H7 (cell line): ENCODE results near the gene URI1. TPM values are rescaled to one million over a fixed set of nuclear protein-coding genes. Genes with fewer than 3 reads are reported as not detected.

Experiments used
- DNase-seq: peaks from one replicate; pipeline ENCODE4 v3.0.0; 2012
- H3K27me3 ChIP-seq: 2 replicates; pipeline ENCODE4 v1.6.0; 2011; ENCODE audit warnings: mild to moderate bottlenecking, low read length; ENCODE audit not compliant: control insufficient read depth, insufficient read depth
- H3K36me3 ChIP-seq: replicated peaks from 2 replicates; pipeline ENCODE4 v1.5.1; 2011; ENCODE audit warnings: low read length; ENCODE audit not compliant: control insufficient read depth, insufficient read depth
- H3K4me3 ChIP-seq: 2 replicates; pipeline ENCODE4 v1.5.1; 2011; ENCODE audit warnings: low read depth, mild to moderate bottlenecking, control low read depth, low read length, moderate library complexity; ENCODE audit not compliant: insufficient read depth
- total RNA-seq: library from RNA; depleted of rRNA; stranded (reverse); fragments of >200 nt; shearing (Covaris generic); gene quantifications from 2 replicates; pipeline ENCODE4 v1.2.3, GENCODE V29; 2014

Gene URI1
- total RNA-seq, 1 experiment from 2014 or later = 44.3 TPM

DNA sequence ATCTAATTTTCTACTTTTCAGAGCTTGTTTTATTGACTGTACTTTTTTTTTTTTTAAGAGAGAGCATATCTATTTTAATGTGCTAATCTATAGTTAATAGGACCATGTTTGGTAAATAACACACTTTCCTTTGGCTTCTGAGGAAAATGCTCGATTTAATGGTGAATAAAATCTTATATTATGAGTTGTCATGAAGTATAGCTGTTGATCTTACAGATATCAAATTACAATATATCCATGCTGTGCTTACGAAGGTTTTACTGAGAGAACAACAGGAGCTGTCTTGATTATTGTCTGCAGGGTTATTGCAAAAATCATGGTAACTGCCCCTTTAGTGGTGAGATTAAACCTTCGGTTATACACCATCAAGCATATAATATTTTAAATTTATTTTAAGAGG is 29.6 kb downstream of the URI1 start:
- Histone ChIP-seq H3K36me3 (no peaks in the 10 kb centered on the region), H3K27me3 (no peaks in the 10 kb centered on the region), H3K4me3 (no peak overlapping the region)
- no peak for DNase-seq

- no peaks in the 10 kb centered on the region for H3K36me3 ChIP-seq
- H3K4me3 ChIP-seq = no peak overlapping the region
- no peak for DNase-seq
- no peaks in the 10 kb centered on the region for H3K27me3 ChIP-seq
Measured at GRCh38 chr19:29974701-29975100, 32.7 kb downstream of the URI1 start.

DNA sequence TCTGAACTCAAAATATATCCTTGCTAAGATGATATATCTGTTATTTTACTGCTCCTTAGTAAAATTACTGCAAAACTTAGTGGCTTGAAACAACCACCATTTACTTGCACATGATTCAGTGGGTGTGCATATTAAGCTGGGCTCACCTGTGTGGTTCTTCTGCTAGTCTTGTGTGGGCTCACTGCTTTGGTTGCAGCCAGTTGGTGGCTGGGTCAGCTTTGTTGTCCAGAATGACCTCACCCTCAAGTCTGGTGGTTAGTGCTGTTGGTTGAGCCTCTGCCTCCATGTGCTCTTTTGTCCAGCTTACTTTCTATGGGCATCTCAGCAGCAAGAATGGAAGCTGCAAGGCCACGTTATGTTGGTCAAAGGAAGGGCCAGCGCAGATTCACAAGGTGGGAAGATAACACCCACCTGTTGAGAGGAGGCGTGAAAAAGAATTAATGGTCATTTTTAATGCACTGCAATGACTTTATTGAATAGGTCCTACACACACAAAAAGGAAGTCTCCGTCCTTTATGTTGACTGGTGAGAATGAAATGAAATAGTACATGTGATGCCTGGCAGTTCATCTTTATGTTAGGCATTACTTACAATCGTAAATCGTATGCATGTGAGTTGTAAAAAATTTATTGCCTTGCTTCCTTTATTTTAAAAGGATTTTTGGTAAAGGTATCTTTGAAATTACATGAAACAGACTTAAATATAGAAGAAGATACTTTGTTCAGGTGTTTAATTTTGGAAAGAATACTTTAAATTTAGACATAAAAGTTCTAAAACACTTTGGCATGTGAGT is 34.3 kb downstream of the URI1 start:
- Histone ChIP-seq H3K4me3 (no peak overlapping the region), H3K36me3 (no peaks in the 10 kb centered on the region), H3K27me3 (no peaks in the 10 kb centered on the region)
- no peak for DNase-seq

- Histone ChIP-seq H3K36me3 (no peaks in the 10 kb centered on the region), H3K27me3 (no peaks in the 10 kb centered on the region), H3K4me3 (no peak overlapping the region)
- no peak for DNase-seq
Measured at GRCh38 chr19:29978080-29978479, 36.0 kb downstream of the URI1 start.

DNA sequence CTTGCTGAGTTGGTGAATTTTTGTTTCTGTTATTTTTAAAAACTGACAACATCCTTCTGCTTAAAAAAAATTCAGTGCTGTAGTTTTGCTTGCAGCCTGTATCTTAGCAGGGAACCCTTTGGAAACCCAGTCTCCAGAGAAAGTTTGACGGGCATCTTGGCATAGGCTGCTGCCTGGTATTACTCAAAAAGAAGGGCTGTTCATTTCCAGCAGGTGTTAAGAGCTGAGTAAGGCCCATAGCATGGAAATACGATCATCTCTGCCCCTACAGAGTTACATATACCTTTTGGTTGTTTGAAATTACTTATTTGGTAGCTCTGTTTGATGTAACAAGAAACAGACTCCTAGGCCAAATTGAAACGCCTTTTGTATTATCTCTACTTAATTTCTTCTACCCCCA is 41.5 kb downstream of the URI1 start:
- Histone ChIP-seq H3K27me3 (no peaks in the 10 kb centered on the region), H3K36me3 (no peaks in the 10 kb centered on the region), H3K4me3 (no peak overlapping the region)
- DNase-seq = no peak

DNA sequence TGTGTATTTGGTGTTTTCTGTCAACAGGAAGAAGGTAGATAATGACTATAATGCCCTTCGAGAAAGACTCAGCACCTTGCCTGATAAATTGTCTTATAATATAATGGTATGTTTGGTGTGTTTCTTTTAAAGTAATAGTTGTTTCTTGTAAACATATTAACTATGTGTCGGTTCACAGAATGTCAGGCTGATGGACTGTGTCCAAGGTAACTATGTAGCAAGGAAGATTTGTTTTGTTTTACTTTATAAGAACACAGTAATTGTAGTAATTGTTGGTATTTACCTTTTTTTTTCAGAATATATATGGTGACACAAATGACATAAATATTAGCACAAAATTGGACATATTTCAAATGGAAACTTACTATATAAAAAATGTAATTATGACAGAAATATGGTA is 43.2 kb downstream of the URI1 start:
- Histone ChIP-seq H3K4me3 (no peak overlapping the region), H3K27me3 (no peaks in the 10 kb centered on the region), H3K36me3 (no peaks in the 10 kb centered on the region)
- no peak for DNase-seq

- Histone ChIP-seq H3K4me3 (no peak overlapping the region), H3K27me3 (no peaks in the 10 kb centered on the region), H3K36me3 (no peaks in the 10 kb centered on the region)
- DNase-seq = peak; percentile 22
Measured at GRCh38 chr19:29988351-29988750, 46.3 kb downstream of the URI1 start.

DNA sequence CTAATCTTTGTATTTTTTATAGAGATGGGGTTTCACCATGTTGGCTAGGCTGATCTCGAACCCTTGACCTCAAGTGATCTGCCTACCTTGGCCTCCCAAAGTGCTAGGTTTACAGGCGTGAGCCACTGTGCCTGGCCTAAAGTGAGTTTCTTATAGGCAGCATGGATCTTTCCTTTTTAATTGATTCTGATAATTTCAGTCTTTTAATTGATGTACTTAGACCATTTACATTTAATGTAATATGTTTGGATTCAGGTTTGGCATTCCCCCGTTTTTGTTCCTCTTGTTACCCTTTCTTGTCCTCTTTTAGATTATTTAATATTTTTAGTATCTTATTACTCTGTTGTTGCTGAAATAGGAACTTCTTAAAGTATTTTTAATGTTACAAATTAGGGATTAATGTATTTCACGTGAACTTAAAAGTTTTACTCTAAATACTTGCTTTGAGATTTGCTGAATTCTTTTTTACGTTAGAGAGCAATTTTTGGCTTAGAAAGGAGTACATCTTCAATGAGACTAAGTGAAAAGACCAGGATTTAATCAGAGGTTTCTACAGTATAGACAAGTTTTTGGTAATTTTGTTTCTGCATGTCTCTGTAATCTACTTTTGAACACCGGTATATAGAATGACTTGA is 50.3 kb downstream of the URI1 start:
- Histone ChIP-seq H3K36me3 (no peaks in the 10 kb centered on the region), H3K27me3 (no peaks in the 10 kb centered on the region), H3K4me3 (no peak overlapping the region)
- DNase-seq = no peak

DNA sequence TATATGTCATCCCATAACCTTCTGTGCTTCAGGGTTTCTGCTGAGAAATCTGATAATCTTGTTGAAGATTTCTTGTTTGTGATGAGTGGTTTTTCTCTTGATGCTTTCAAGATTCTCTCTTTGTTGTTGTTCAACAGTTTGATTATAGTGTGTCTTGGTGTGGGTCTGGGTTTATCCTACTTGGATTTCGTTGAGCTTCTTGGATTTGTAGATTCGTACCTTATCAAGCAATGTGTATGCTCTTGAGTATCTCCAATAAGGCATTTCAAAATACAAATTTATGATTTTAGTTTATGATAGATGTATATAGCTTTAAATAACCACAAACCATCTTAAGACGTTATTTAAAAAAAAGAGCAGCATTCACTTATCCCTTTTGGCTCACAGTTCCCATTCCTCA is 57.5 kb downstream of the URI1 start:
- H3K27me3 ChIP-seq = no peaks in the 10 kb centered on the region
- H3K36me3 ChIP-seq = no peaks in the 10 kb centered on the region

GRCh38 chr19:30000862-30001261 is 58.8 kb downstream of the URI1 start:
- DNase-seq = no peak
- no peaks in the 10 kb centered on the region for H3K36me3 ChIP-seq
- H3K27me3 ChIP-seq = no peaks in the 10 kb centered on the region
- H3K4me3 ChIP-seq = no peak overlapping the region

More for the DNA sequence above, 57.5 kb downstream of the URI1 start:
- no peak for DNase-seq
- H3K4me3 ChIP-seq = no peak overlapping the region

- Histone ChIP-seq H3K4me3 (no peak overlapping the region), H3K27me3 (no peaks in the 10 kb centered on the region), H3K36me3 (no peaks in the 10 kb centered on the region)
- DNase-seq = no peak
Measured at GRCh38 chr19:30001301-30001700, 59.3 kb downstream of the URI1 start.

DNA sequence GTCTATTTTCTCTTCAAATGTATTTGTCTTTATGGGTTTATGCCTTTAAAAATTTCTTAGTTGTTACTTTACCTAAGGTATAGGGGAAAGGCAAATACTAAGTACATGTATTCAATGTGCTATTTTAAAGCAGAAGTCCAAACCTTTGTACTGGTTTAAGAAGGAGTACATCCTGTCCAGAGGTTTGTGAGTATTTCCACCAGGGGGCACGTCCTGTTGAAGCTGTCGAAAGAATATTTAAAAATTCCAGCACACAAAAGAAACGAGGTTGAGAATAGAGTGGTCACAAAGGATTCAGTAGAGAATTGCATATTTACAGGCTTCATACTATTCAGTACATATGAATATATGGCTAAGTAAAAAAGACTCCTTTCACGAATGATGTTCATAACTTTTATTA is 59.8 kb downstream of the URI1 start:
- Histone ChIP-seq H3K4me3 (no peak overlapping the region), H3K36me3 (no peaks in the 10 kb centered on the region), H3K27me3 (no peaks in the 10 kb centered on the region)
- no peak for DNase-seq

DNA sequence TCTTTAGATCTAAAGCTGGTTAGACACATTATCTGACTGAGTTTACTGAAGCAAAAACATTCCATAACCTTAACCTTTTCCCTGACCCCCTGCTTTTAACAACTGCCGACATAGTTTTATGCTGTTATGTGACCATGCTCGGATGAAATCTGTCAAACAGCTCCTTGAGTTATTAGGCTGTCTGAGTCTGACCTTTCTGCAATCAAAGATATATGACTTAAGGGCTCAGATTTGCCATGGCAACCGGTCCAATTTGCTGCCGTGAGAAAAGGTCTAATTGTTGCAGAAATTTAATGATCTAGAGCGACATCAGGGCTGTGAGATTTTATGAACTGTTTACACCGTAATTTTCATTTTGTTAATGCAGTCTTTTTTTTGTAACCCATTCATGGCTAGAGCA is 61.8 kb downstream of the URI1 start:
- Histone ChIP-seq H3K27me3 (no peaks in the 10 kb centered on the region), H3K4me3 (no peak overlapping the region), H3K36me3 (no peaks in the 10 kb centered on the region; the same call in 1 of the 2 replicates)
- no peak for DNase-seq

- Histone ChIP-seq H3K27me3 (no peaks in the 10 kb centered on the region), H3K36me3 (no peaks in the 10 kb centered on the region; the same call in none of the 2 replicates), H3K4me3 (no peak overlapping the region)
- DNase-seq = no peak
Measured at GRCh38 chr19:30004403-30004802, 62.4 kb downstream of the URI1 start.

DNA sequence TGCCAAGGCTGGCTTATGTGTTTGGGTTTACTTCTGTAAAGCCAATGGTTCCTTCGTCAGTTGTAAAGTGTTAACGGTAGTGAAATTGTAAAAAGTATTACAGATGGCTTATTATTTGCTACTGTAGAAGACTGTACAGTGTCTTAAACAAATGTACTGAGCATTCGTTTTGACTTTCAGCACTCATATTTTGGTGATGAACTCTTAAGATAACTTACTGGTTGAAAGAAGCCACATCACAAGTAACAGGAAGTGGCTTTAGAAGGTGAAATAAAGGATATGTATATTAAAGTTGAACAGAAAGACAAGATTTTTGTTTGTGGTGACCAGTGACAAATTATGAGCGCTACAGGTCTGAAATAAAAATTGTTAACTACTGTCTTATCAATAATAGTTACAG is 64.2 kb downstream of the URI1 start:
- no peak for DNase-seq
- no peaks in the 10 kb centered on the region for H3K27me3 ChIP-seq
- no peak overlapping the region for H3K4me3 ChIP-seq
- no peaks in the 10 kb centered on the region; the same call in none of the 2 replicates for H3K36me3 ChIP-seq
